SU-DHL-6 (cell line): ENCODE measurements around the gene PARP3.

Source experiments
- H2AFZ ChIP-seq: fragments of 200-600 bp; sonication (generic); 2 replicates; pipeline ENCODE4 v1.6.1; 2014; ENCODE audit warnings: low read depth, mild to moderate bottlenecking, moderate library complexity, mixed read lengths, antibody characterized with exemption, low read length; ENCODE audit not compliant: severe bottlenecking
- H3F3A ChIP-seq: fragments of 200-600 bp; shearing (Covaris generic); 2 replicates; pipeline ENCODE4 v1.6.0; 2016; ENCODE audit warnings: antibody characterized with exemption, mild to moderate bottlenecking; ENCODE audit not compliant: insufficient read depth
- H3K27ac ChIP-seq: fragments of 200-600 bp; sonication (generic); 2 replicates; pipeline ENCODE4 v1.5.1; 2016; ENCODE audit warnings: low read depth, mild to moderate bottlenecking, low read length, moderate library complexity, mixed read lengths
- H3K27me3 ChIP-seq: fragments of 200-600 bp; sonication (generic), shearing (Covaris generic); 2 replicates; pipeline ENCODE4 v1.6.0; 2014; ENCODE audit warnings: mild to moderate bottlenecking, low read length
- H3K36me3 ChIP-seq: fragments of 200-600 bp; sonication (generic); 2 replicates; pipeline ENCODE4 v1.6.1; 2014; ENCODE audit warnings: mild to moderate bottlenecking, low read length, mixed read lengths
- H3K4me2 ChIP-seq: fragments of 300-600, 200-600 bp; shearing (Covaris generic), sonication (generic); 2 replicates; pipeline ENCODE4 v1.6.0; 2014; ENCODE audit warnings: low read length, low read depth, mild to moderate bottlenecking; ENCODE audit not compliant: poor library complexity, severe bottlenecking
- H3K4me3 ChIP-seq: fragments of 200-600 bp; sonication (generic); 2 replicates; pipeline ENCODE4 v1.5.1; 2014; ENCODE audit warnings: antibody characterized with exemption, low read length, mild to moderate bottlenecking, mixed read lengths; ENCODE audit not compliant: insufficient read depth, poor library complexity, severe bottlenecking
- H3K79me2 ChIP-seq: fragments of 200-600 bp; sonication (generic); 2 replicates; pipeline ENCODE4 v1.6.1; 2014; ENCODE audit warnings: mild to moderate bottlenecking, low read length, moderate library complexity; ENCODE audit not compliant: insufficient read depth
- H3K9ac ChIP-seq: fragments of 200-600 bp; sonication (generic); 2 replicates; pipeline ENCODE4 v1.7.0; 2014; ENCODE audit warnings: mild to moderate bottlenecking, low read length
- H3K9me2 ChIP-seq: fragments of 200-600 bp; sonication (generic); replicated peaks from 2 replicates; pipeline ENCODE4 v1.6.1; 2014; ENCODE audit warnings: low read length; ENCODE audit not compliant: insufficient read depth
- H3K9me3 ChIP-seq: fragments of 200-600 bp; sonication (generic); 2 replicates; pipeline ENCODE4 v1.6.1; 2014; ENCODE audit warnings: low read length, mixed read lengths; ENCODE audit not compliant: insufficient read depth
- H4K20me1 ChIP-seq: fragments of 200-600 bp; sonication (generic); 2 replicates; pipeline ENCODE4 v1.6.1; 2014; ENCODE audit warnings: low read depth, mild to moderate bottlenecking, antibody characterized with exemption, low read length, moderate library complexity, mixed read lengths
- CTCF ChIP-seq: fragments of 200-600 bp; sonication (generic); IDR thresholded peaks from one replicate; pipeline ENCODE4 v1.5.1; 2017; ENCODE audit warnings: antibody characterized with exemption, mild to moderate bottlenecking, low read length, moderate library complexity; ENCODE audit not compliant: insufficient read depth, poor library complexity, severe bottlenecking
- EZH2phosphoT487 ChIP-seq: fragments of 200-600 bp; sonication (generic), shearing (Covaris generic); conservative IDR thresholded peaks from 2 replicates; pipeline ENCODE4 v1.6.1; 2018; ENCODE audit warnings: mild to moderate bottlenecking, antibody characterized with exemption, low read length, moderate library complexity, mixed read lengths

The PARP3 gene

GRCh38 chr3:51971350-51971749, 29.2 kb downstream of the PARP3 start:
- Histone ChIP-seq H3K27me3 (no peaks in the 10 kb centered on the region), H3K9me2 (no peaks in the 10 kb centered on the region), H3K36me3 (no peaks in the 10 kb centered on the region), H3K27ac (no peak overlapping the region), H4K20me1 (no peaks in the 10 kb centered on the region), H3K4me2 (no peak overlapping the region), H3F3A (peaks cover 24% of the 10 kb centered on the region), H3K9ac (no peak overlapping the region), H2AFZ (no peak overlapping the region), H3K79me2 (peaks cover 5% of the 10 kb centered on the region; the same call in 1 of the 2 replicates), H3K9me3 (no peaks in the 10 kb centered on the region), H3K4me3 (no peak overlapping the region)
- TF ChIP-seq EZH2phosphoT487 (no peak), CTCF (no peak)

GRCh38 chr3:51974277-51974962, 32.3 kb downstream of the PARP3 start:
- peak overlapping the region; percentile 71 for H3K4me3 ChIP-seq
- H3K27ac ChIP-seq, result peak overlapping the region; percentile 70
- H3K27me3 ChIP-seq, result no peaks in the 10 kb centered on the region
- no peaks in the 10 kb centered on the region for H3K9me3 ChIP-seq
- H3K4me2 ChIP-seq, result peak overlapping the region; percentile 72
- H3F3A ChIP-seq, result peaks cover 25% of the 10 kb centered on the region
- no peaks in the 10 kb centered on the region for H3K9me2 ChIP-seq
- H3K36me3 ChIP-seq, result no peaks in the 10 kb centered on the region
- no peaks in the 10 kb centered on the region for H4K20me1 ChIP-seq
- peak overlapping the region; percentile 48 for H2AFZ ChIP-seq
- peaks cover 5% of the 10 kb centered on the region; the same call in 1 of the 2 replicates for H3K79me2 ChIP-seq
- peak overlapping the region; percentile 79 for H3K9ac ChIP-seq
- TF ChIP-seq CTCF (no peak), EZH2phosphoT487 (no peak)

DNA sequence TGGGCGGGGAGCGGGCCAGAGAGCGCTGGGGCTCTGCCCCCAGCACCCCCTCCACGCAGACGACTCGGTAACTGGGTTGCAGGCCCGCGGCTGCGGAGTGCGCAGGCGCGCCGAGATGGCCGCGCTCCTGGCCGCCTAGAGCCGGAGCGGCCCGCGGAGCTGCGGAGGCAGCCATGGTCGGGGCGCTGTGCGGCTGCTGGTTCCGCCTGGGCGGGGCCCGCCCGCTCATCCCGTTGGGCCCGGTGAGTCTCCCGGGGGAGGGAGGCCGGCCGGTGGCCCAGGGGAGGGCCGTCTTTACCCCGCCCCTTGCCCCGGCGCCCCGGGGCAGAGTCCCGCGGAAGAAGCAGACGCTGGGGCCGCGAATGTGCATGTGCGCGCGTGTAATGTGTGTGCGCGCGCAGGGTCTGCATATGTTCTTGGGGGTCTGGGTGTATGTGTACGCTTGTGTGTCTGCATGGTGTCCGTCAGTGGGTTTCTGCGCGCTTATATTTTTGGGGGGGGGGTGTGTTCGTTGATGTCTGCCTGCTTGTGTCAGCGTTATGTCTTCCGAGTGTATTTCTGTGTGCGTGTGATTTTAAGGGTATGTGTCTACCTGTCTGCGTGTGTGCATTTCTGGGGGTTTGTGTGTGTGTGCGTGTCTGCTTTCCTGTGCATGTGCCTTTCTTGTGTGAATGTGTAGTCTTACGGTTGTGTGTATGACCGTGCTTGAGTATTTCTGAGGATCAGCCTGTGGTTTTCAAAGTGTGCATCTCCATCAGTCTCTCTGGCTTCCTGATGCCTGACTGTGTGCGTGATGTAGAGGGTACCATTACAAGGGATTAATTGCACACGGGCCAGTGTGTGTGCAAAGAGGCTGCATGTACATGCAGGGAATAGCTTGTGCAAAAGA, 33.0 kb downstream of the PARP3 start, which contains the start of gene ABHD14A:
Gene ABHD14A (plus strand): TSS at position 102 of the 889 bp plus-strand sequence. CDS start 72 bp downstream, at position 174.
- no peaks in the 10 kb centered on the region for H3K9me3 ChIP-seq
- TF ChIP-seq EZH2phosphoT487, result no peak
- TF ChIP-seq CTCF, result no peak
- peak within 1 kb of the TSS; percentile 71 for H3K4me3 ChIP-seq
- peaks cover 25% of the 10 kb centered on the region for H3F3A ChIP-seq
- peaks cover 5% of the 10 kb centered on the region; the same call in 1 of the 2 replicates for H3K79me2 ChIP-seq
- peak within 1 kb of the TSS; percentile 48 for H2AFZ ChIP-seq
- H3K9me2 ChIP-seq, result no peaks in the 10 kb centered on the region
- no peaks in the 10 kb centered on the region for H4K20me1 ChIP-seq
- peak within 1 kb of the TSS; percentile 70 for H3K27ac ChIP-seq
- H3K27me3 ChIP-seq, result no peaks in the 10 kb centered on the region
- no peaks in the 10 kb centered on the region for H3K36me3 ChIP-seq
- H3K9ac ChIP-seq, result peak within 1 kb of the TSS; percentile 79
- peak within 1 kb of the TSS; percentile 72 for H3K4me2 ChIP-seq
